ENCODE results near the gene CITED2.
"Not testable (repeated sequence)": the region's sequence is repeated elsewhere in the genome, so short reads cannot be mapped to it uniquely, and the experiment has no call there.

Gene CITED2

GRCh38 chr6:139363797-139364196 is 10.7 kb downstream of the CITED2 start:
- not testable (repeated sequence) for DNase-seq

- DNase-seq: not testable (repeated sequence)
These were observed 11.3 kb downstream of the CITED2 start for GRCh38 chr6:139363123-139363522.

- DNase-seq: no peak
These were observed 13.2 kb downstream of the CITED2 start for GRCh38 chr6:139361211-139361610.

GRCh38 chr6:139356924-139357323 is 17.5 kb downstream of the CITED2 start:
- no peak for DNase-seq

GRCh38 chr6:139355777-139356445 is 18.5 kb downstream of the CITED2 start:
- no peak for DNase-seq

GRCh38 chr6:139355172-139355571 is 19.3 kb downstream of the CITED2 start:
- DNase-seq: no peak

GRCh38 chr6:139354189-139354588 is 20.3 kb downstream of the CITED2 start:
- DNase-seq: no peak

- DNase-seq: no peak
These were observed 24.9 kb downstream of the CITED2 start for GRCh38 chr6:139349464-139350020.

- no peak for DNase-seq
These were observed 28.1 kb downstream of the CITED2 start for GRCh38 chr6:139346392-139346791.

GRCh38 chr6:139344186-139344963 is 30.1 kb downstream of the CITED2 start:
- no peak for DNase-seq

GRCh38 chr6:139343052-139343750 is 31.2 kb downstream of the CITED2 start:
- no peak for DNase-seq

GRCh38 chr6:139341060-139341459 is 33.4 kb downstream of the CITED2 start:
- DNase-seq: no peak

- DNase-seq: no peak
These were observed 35.7 kb downstream of the CITED2 start for GRCh38 chr6:139338795-139339194.

GRCh38 chr6:139337830-139338229 is 36.6 kb downstream of the CITED2 start:
- no peak for DNase-seq

- no peak for DNase-seq
These were observed 37.4 kb downstream of the CITED2 start for GRCh38 chr6:139337001-139337400.

- DNase-seq: no peak
These were observed 38.0 kb downstream of the CITED2 start for GRCh38 chr6:139336488-139336887.

- DNase-seq: no peak
These were observed 38.8 kb downstream of the CITED2 start for GRCh38 chr6:139335447-139336210.

- no peak for DNase-seq
These were observed 39.5 kb downstream of the CITED2 start for GRCh38 chr6:139334806-139335446.

- DNase-seq: no peak
These were observed 43.5 kb downstream of the CITED2 start for GRCh38 chr6:139330826-139331500.

GRCh38 chr6:139330306-139330705 is 44.1 kb downstream of the CITED2 start:
- DNase-seq: no peak

- no peak for DNase-seq
These were observed 45.2 kb downstream of the CITED2 start for GRCh38 chr6:139329224-139329623.

GRCh38 chr6:139327038-139327437 is 47.4 kb downstream of the CITED2 start:
- DNase-seq: no peak

Data from cerebellar nuclear complex (tissue), 1 donor.